ENCODE results near the gene TTLL8. TPM values are rescaled to one million over a fixed set of nuclear protein-coding genes. Genes with fewer than 3 reads are reported as not detected.

The TTLL8 gene
- total and polyA plus RNA-seq, 2 of the 8 experiments (the other 6 are each of a cell fraction or from before 2014, with no cell fraction given) = not detected

- H3K9me3 ChIP-seq (ENCODE audit: insufficient read depth in 2 of 2, low read depth in 1 of 2, low read length in 1 of 2) = 0 out of 4 replicates have a peak, but pooled peaks cover 0 to 4% of the 10 kb centered on the region in 2 experiments
- ChIA-PET POLR2A (ENCODE audit: partially characterized antibody) (no interaction called here), CTCF (ENCODE audit: partially characterized antibody) (interaction anchor here (1.4 to 1.6 kb wide), 2 partner anchors 71 to 118 kb away, joined by 3 read pairs; no protein-coding TSS in a partner anchor)
- no peak overlapping the region for H3K23ac ChIP-seq (ENCODE audit: insufficient read length)
- H3K56ac ChIP-seq (replicated peaks; ENCODE audit: insufficient read length, low read depth, low read length) = no peak overlapping the region
- no peak overlapping the region for H4K8ac ChIP-seq (ENCODE audit: extremely low read depth, insufficient read depth, low read length)
- no peak overlapping the region for H3K4me3 ChIP-seq (ENCODE audit: extremely low read depth in 1 of 4, insufficient read depth in 2 of 4, low read depth in 3 of 4, low read length in 4 of 4)
- WGBS, 2 experiments (ENCODE audit: extremely low coverage in 1 of 2, insufficient coverage in 1 of 2, insufficient read length in 1 of 2, insufficient replicate concordance in 2 of 2, low coverage in 1 of 2, low lambda C conversion rate in 2 of 2, missing lambda C conversion rate in 1 of 2) = 88% methylated on average over 16 of the region's 18 CpGs; no CpG with 5 or more reads in 1 of the 2 experiments
- no peak overlapping the region for H2AK5ac ChIP-seq (ENCODE audit: low read depth, low read length)
- H4K5ac ChIP-seq (ENCODE audit: insufficient read length, low read depth, low read length) = no peak overlapping the region
- no peak overlapping the region for H3K14ac ChIP-seq (ENCODE audit: insufficient read length)
- FAIRE-seq (no peak), DNase-seq (ENCODE audit: low read depth in 1 of 2, low spot score in 2 of 2) (no peak)
- no peak overlapping the region for H3K27ac ChIP-seq (ENCODE audit: low read depth, low read length)
- no peaks in the 10 kb centered on the region for H3K36me3 ChIP-seq (ENCODE audit: control insufficient read depth in 2 of 4, insufficient read depth in 4 of 4, low read length in 3 of 4)
- no peak overlapping the region for H3K18ac ChIP-seq (ENCODE audit: extremely low read depth, low read length)
- H2BK5ac ChIP-seq (ENCODE audit: low read depth, low read length) = no peak overlapping the region
- H2BK20ac ChIP-seq (ENCODE audit: low read length) = no peak overlapping the region
- no peak overlapping the region for H2AFZ ChIP-seq (ENCODE audit: low read length)
- no peak overlapping the region for H3K4ac ChIP-seq (replicated peaks; ENCODE audit: insufficient read length, low read depth, low read length)
- peaks cover 9% of the 10 kb centered on the region; the same call in 1 of the 2 replicates for H3K23me2 ChIP-seq (ENCODE audit: low read depth, low read length)
- no peaks in the 10 kb centered on the region for H3K79me1 ChIP-seq (ENCODE audit: low read depth, low read length)
- no peak overlapping the region for H2BK12ac ChIP-seq (ENCODE audit: low read depth, low read length)
- peaks cover 8 to 16% (median 11%) of the 10 kb centered on the region in 4 experiments for H3K27me3 ChIP-seq (replicated peaks in 1 of 4; ENCODE audit: control insufficient read depth in 3 of 4, extremely low read depth in 1 of 4, insufficient read depth in 3 of 4, low read length in 3 of 4)
- H2BK120ac ChIP-seq (replicated peaks; ENCODE audit: low read depth, low read length) = no peak overlapping the region
- H4K20me1 ChIP-seq (replicated peaks in 1 of 2; ENCODE audit: control insufficient read depth in 1 of 2, insufficient read depth in 2 of 2, low read length in 2 of 2) = no peaks in the 10 kb centered on the region
- H3K79me2 ChIP-seq (ENCODE audit: control insufficient read depth in 1 of 2, insufficient read depth in 2 of 2, low read length in 2 of 2) = no peaks in the 10 kb centered on the region
- H4K91ac ChIP-seq (replicated peaks; ENCODE audit: insufficient read length, low read length) = no peak overlapping the region
- no peak overlapping the region for H3K9ac ChIP-seq (replicated peaks in 1 of 4; ENCODE audit: extremely low read depth in 1 of 4, low read depth in 3 of 4, low read length in 3 of 4)
- no peak overlapping the region for H2BK15ac ChIP-seq (ENCODE audit: low read length)
- no peak overlapping the region for H3K4me2 ChIP-seq (ENCODE audit: insufficient read depth in 1 of 2, low read depth in 2 of 2, low read length in 2 of 2)
- H3K4me1 ChIP-seq (replicated peaks in 1 of 4; ENCODE audit: control insufficient read depth in 3 of 4, insufficient read depth in 4 of 4, low read length in 3 of 4) = no peaks in the 10 kb centered on the region
- TF ChIP-seq CHD1 (IDR thresholded peaks at IDR 0.05; ENCODE audit: low read depth, low read length) = no peak
Observed at GRCh38 chr22:50053861-50054260, 4.2 kb downstream of the TTLL8 start.

Measured in H1 (cell line).